Measurements from ENCODE around the gene RCOR1.
"Not testable (repeated sequence)": the region's sequence is repeated elsewhere in the genome, so short reads cannot be mapped to it uniquely, and the experiment has no call there.

The RCOR1 gene

DNA sequence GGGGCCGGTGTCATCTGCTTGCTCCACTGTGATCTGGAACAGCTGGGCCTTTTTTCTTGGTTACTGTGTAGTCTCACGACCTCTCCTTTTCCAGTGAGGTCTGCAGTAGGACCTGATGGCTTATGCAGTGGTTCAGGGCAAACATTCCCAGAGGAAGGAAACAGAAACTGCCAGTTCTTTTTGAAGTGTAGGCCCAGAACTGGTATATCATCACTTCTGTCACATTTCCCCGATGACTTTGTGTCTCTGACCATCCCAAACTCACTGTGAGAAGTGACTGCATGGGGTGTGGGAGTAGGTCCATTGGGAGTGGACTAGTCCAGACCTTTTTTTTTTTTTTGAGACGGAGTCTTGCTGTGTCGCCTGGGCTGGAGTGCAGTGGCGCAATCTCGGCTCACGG lies 38.4 kb downstream of the RCOR1 start:
- DNase-seq (ENCODE audit: low read depth) = no peak
- no peak overlapping the region for H3K4me3 ChIP-seq (ENCODE audit: low read length)
- TF ChIP-seq, protein P1, sequence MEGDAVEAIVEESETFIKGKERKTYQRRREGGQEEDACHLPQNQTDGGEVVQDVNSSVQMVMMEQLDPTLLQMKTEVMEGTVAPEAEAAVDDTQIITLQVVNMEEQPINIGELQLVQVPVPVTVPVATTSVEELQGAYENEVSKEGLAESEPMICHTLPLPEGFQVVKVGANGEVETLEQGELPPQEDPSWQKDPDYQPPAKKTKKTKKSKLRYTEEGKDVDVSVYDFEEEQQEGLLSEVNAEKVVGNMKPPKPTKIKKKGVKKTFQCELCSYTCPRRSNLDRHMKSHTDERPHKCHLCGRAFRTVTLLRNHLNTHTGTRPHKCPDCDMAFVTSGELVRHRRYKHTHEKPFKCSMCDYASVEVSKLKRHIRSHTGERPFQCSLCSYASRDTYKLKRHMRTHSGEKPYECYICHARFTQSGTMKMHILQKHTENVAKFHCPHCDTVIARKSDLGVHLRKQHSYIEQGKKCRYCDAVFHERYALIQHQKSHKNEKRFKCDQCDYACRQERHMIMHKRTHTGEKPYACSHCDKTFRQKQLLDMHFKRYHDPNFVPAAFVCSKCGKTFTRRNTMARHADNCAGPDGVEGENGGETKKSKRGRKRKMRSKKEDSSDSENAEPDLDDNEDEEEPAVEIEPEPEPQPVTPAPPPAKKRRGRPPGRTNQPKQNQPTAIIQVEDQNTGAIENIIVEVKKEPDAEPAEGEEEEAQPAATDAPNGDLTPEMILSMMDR (conservative IDR thresholded peaks at IDR 0.05; ENCODE audit: low read length) = no peak

- TF ChIP-seq, protein P1 (conservative IDR thresholded peaks at IDR 0.05; ENCODE audit: low read length) = no peak
- no peak for DNase-seq (ENCODE audit: low read depth)
Measured at GRCh38 chr14:102633906-102634595, 41.6 kb downstream of the RCOR1 start.

DNA sequence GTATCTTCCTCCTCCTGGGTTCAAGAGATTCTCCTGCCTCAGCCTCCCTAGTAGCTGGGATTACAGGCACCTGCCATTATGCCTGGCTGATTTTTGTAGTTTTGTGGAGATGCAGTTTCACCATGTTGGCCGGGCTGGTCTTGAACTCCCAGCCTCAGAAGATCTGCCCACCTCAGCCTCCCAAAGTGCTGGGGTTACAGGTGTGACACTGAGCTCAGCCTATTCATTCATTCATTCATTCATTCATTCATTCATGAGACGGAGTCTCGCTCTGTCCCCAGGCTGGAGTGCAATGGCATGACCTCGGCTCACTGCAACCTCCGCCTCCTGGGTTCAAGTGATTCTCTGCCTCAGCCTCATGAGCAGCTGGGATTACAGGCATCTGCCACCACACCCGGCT lies 47.2 kb downstream of the RCOR1 start:
- DNase-seq (ENCODE audit: low read depth) = not testable (repeated sequence)

More at GRCh38 chr14:102633906-102634595, 41.6 kb downstream of the RCOR1 start:
- H3K4me3 ChIP-seq (ENCODE audit: low read length) = no peak overlapping the region

DNA sequence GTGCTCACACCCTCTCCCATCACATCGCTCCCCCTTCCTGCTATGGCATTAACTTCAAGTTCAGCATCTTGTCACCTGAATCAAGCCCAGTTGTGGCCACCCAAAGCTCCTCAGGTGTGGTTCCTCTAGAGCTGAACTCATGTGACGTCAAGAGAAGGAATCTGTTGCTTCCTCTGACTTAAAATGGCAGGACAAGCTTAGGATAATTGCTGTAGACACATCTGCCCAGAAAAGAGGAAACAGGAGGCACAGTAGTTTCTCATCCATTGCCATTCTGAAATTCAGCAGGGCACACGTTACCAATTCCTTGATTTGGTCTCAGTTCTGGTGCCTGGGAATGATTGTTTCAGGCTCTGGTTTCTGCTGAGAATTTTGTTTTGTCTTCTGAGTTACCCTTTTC lies 52.1 kb downstream of the RCOR1 start:
- DNase-seq (ENCODE audit: low read depth) = no peak
- TF ChIP-seq, protein P1 (conservative IDR thresholded peaks at IDR 0.05; ENCODE audit: low read length) = no peak
- H3K4me3 ChIP-seq (ENCODE audit: low read length) = no peak overlapping the region

More for the DNA sequence above, 47.2 kb downstream of the RCOR1 start:
- H3K4me3 ChIP-seq (ENCODE audit: low read length) = not testable (repeated sequence)

- TF ChIP-seq, protein P1 (conservative IDR thresholded peaks at IDR 0.05; ENCODE audit: low read length) = no peak
- no peak overlapping the region for H3K4me3 ChIP-seq (ENCODE audit: low read length)
- DNase-seq (ENCODE audit: low read depth) = peak; percentile 18
Measured at GRCh38 chr14:102645746-102646440, 53.4 kb downstream of the RCOR1 start.

GRCh38 chr14:102646615-102647014 lies 54.2 kb downstream of the RCOR1 start:
- TF ChIP-seq, protein P1 (conservative IDR thresholded peaks at IDR 0.05; ENCODE audit: low read length) = no peak
- H3K4me3 ChIP-seq (ENCODE audit: low read length) = no peak overlapping the region
- DNase-seq (ENCODE audit: low read depth) = peak; percentile 8

GRCh38 chr14:102652194-102652593 lies 59.7 kb downstream of the RCOR1 start:
- H3K4me3 ChIP-seq (ENCODE audit: low read length) = no peak overlapping the region
- TF ChIP-seq, protein P1 (conservative IDR thresholded peaks at IDR 0.05; ENCODE audit: low read length) = no peak
- DNase-seq (ENCODE audit: low read depth) = no peak
